Measurements from ENCODE around the gene DOK1.

- TF ChIP-seq, protein P1, sequence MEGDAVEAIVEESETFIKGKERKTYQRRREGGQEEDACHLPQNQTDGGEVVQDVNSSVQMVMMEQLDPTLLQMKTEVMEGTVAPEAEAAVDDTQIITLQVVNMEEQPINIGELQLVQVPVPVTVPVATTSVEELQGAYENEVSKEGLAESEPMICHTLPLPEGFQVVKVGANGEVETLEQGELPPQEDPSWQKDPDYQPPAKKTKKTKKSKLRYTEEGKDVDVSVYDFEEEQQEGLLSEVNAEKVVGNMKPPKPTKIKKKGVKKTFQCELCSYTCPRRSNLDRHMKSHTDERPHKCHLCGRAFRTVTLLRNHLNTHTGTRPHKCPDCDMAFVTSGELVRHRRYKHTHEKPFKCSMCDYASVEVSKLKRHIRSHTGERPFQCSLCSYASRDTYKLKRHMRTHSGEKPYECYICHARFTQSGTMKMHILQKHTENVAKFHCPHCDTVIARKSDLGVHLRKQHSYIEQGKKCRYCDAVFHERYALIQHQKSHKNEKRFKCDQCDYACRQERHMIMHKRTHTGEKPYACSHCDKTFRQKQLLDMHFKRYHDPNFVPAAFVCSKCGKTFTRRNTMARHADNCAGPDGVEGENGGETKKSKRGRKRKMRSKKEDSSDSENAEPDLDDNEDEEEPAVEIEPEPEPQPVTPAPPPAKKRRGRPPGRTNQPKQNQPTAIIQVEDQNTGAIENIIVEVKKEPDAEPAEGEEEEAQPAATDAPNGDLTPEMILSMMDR (conservative IDR thresholded peaks at IDR 0.05), result no peak
- TF ChIP-seq EZH2 (IDR thresholded peaks at IDR 0.05; ENCODE audit: low read depth), result no peak
Observed at GRCh38 chr2:74552914-74553811, 1.4 kb upstream of the DOK1 start.

Data from PC-9 (cell line).